Fibroblast of lung (primary cell): ENCODE measurements around the gene EME1. TPM values are rescaled to one million over a fixed set of nuclear protein-coding genes. Genes with fewer than 3 reads are reported as not detected.

ENCODE experiments used
- DNase-seq, 2 donors: peaks; one replicate each; pipeline versions ENCODE4 v3.0.0 to v3.0.0-alpha.2; 2010; ENCODE audit warnings: low read depth in 2 of 2
- H2AFZ ChIP-seq: 2 replicates; pipeline ENCODE4 v1.5.1; 2012; ENCODE audit warnings: low read length, control low read depth, inconsistent platforms
- H3K27ac ChIP-seq: 2 replicates; pipeline ENCODE4 v1.5.1; 2011; ENCODE audit warnings: low read length, control low read depth; ENCODE audit not compliant: insufficient read depth
- H3K27me3 ChIP-seq: 2 replicates; pipeline ENCODE4 v1.5.1; 2011; ENCODE audit warnings: mild to moderate bottlenecking, low read length; ENCODE audit not compliant: control insufficient read depth, insufficient read depth
- H3K36me3 ChIP-seq: 2 replicates; pipeline ENCODE4 v1.5.1; 2011; ENCODE audit warnings: low read length; ENCODE audit not compliant: control insufficient read depth, insufficient read depth
- H3K4me1 ChIP-seq: 2 replicates; pipeline ENCODE4 v1.5.1; 2011; ENCODE audit warnings: low read length; ENCODE audit not compliant: control insufficient read depth, insufficient read depth; ENCODE audit errors: extremely low read depth
- H3K4me2 ChIP-seq: 2 replicates; pipeline ENCODE4 v1.5.1; 2011; ENCODE audit warnings: low read length, control low read depth; ENCODE audit not compliant: insufficient read depth; ENCODE audit errors: extremely low read depth
- H3K4me3 ChIP-seq, 4 experiments: fragments of 200-600 bp in 1 of 4; sonication (generic) in 1 of 4; replicated peaks in 1 of 4; 2 replicates each; pipeline ENCODE4 v1.5.1; 2011 to 2016; ENCODE audit warnings: low read length in 4 of 4, low read depth in 3 of 4, mild to moderate bottlenecking in 3 of 4, control low read depth in 2 of 4, inconsistent platforms in 1 of 4, mixed read lengths in 1 of 4; ENCODE audit not compliant: insufficient read depth in 1 of 4; ENCODE audit errors: control extremely low read depth in 1 of 4
- H3K79me2 ChIP-seq: 2 replicates; pipeline ENCODE4 v1.5.1; 2012; ENCODE audit warnings: mild to moderate bottlenecking, low read length, inconsistent platforms; ENCODE audit not compliant: control insufficient read depth, insufficient read depth
- H3K9ac ChIP-seq: 2 replicates; pipeline ENCODE4 v1.5.1; 2011; ENCODE audit warnings: mild to moderate bottlenecking, low read length, control low read depth; ENCODE audit not compliant: insufficient read depth
- H3K9me3 ChIP-seq: 2 replicates; pipeline ENCODE4 v1.5.1; 2012; ENCODE audit warnings: low read depth, low read length; ENCODE audit not compliant: control insufficient read depth, insufficient read depth
- H4K20me1 ChIP-seq: 2 replicates; pipeline ENCODE4 v1.5.1; 2011; ENCODE audit warnings: low read length; ENCODE audit not compliant: control insufficient read depth, insufficient read depth; ENCODE audit errors: extremely low read depth
- CTCF ChIP-seq, 2 donors: IDR thresholded peaks in 1 of 2; conservative IDR thresholded peaks in 1 of 2; 1 replicate in 1 of 2; 2 replicates in 1 of 2; pipeline ENCODE4 v1.5.1; 2011 to 2012; ENCODE audit warnings: low read length in 2 of 2, control low read depth in 1 of 2, inconsistent platforms in 1 of 2, low read depth in 1 of 2, mild to moderate bottlenecking in 1 of 2
- EZH2 ChIP-seq: IDR thresholded peaks from 2 replicates; pipeline ENCODE4 v1.5.1; 2012; ENCODE audit warnings: low read length, control low read depth, mild to moderate bottlenecking; ENCODE audit errors: missing control alignments
- polyA minus RNA-seq: library from RNA; depleted of rRNA, polyadenylated mRNA; stranded (reverse); fragments of >200 nt; gene quantifications from 2 replicates; pipeline ENCODE4 v1.2.3, GENCODE V29; 2011; ENCODE audit warnings: low replicate concordance
- polyA plus RNA-seq, 2 donors: library from polyadenylated mRNA; depleted of rRNA in 1 of 2; stranded (reverse) in 1 of 2; unstranded in 1 of 2; fragments of >200 nt; gene quantifications; 2 replicates each; pipeline ENCODE4 v1.2.1, GENCODE V29; 2011 to 2012; ENCODE audit warnings: missing spikeins in 1 of 2
- total RNA-seq: library from RNA; depleted of rRNA; stranded (reverse); fragments of >200 nt; gene quantifications from 2 replicates; pipeline ENCODE4 v1.2.1, GENCODE V29; 2014

Gene EME1
- 0.51 and 2.3 TPM in 2 replicates for total RNA-seq
- polyA plus RNA-seq: 2.7 and 9.3 TPM in 2 replicates
- polyA plus RNA-seq (2012): 2.5 and 8.0 TPM in 2 replicates
- polyA minus RNA-seq: 1.4 and 5.4 TPM in 2 replicates

GRCh38 chr17:50372758-50373556 is at the start of gene EME1, which contains the start of gene MRPL27:
Gene EME1 (plus strand): TSS chr17:50373229. CDS start chr17:50375209, 1,980 bp downstream.
Gene MRPL27 (minus strand): TSS chr17:50373184. CDS start chr17:50373170, 14 bp downstream.
- peak; percentile 80 to 86 for DNase-seq
- H3K27me3 ChIP-seq: no peaks in the 10 kb centered on the region
- H3K27ac ChIP-seq: peak within 1 kb of the TSS; percentile 96
- peak within 1 kb of the TSS; percentile 86 for H2AFZ ChIP-seq
- peaks cover 9% of the 10 kb centered on the region for H3K36me3 ChIP-seq
- H3K79me2 ChIP-seq: peaks cover 15% of the 10 kb centered on the region
- H3K4me3 ChIP-seq: peak within 1 kb of the TSS; percentile 72 to 99 (median 78)
- H3K4me2 ChIP-seq: peak within 1 kb of the TSS; percentile 92
- peaks cover 3% of the 10 kb centered on the region for H3K4me1 ChIP-seq
- no peaks in the 10 kb centered on the region for H3K9me3 ChIP-seq
- peak within 1 kb of the TSS; percentile 81 for H3K9ac ChIP-seq
- TF ChIP-seq EZH2 (no peak), CTCF (conservative IDR thresholded peaks at IDR 0.05 in 1 of 2, IDR thresholded peaks at IDR 0.05 in 1 of 2; ENCODE audit: low read depth in 1 of 2, low read length in 2 of 2) (no peak)
- H4K20me1 ChIP-seq: no peaks in the 10 kb centered on the region

- no peaks in the 10 kb centered on the region for H4K20me1 ChIP-seq
Observed at GRCh38 chr17:50325906-50326305, 47.1 kb upstream of the EME1 start.

More at GRCh38 chr17:50325906-50326305, 47.1 kb upstream of the EME1 start:
- Histone ChIP-seq H3K27me3 (no peaks in the 10 kb centered on the region), H3K4me3 (no peak overlapping the region), H3K9me3 (no peaks in the 10 kb centered on the region), H3K9ac (no peak overlapping the region), H3K4me1 (no peaks in the 10 kb centered on the region), H2AFZ (no peak overlapping the region), H3K27ac (no peak overlapping the region), H3K36me3 (no peaks in the 10 kb centered on the region), H3K4me2 (no peak overlapping the region), H3K79me2 (no peaks in the 10 kb centered on the region)
- no peak for DNase-seq
- TF ChIP-seq EZH2 (no peak), CTCF (conservative IDR thresholded peaks at IDR 0.05 in 1 of 2, IDR thresholded peaks at IDR 0.05 in 1 of 2; ENCODE audit: low read depth in 1 of 2, low read length in 2 of 2) (no peak)
